Measurements from ENCODE around the gene ZNF382.

ZNF382 gene

DNA sequence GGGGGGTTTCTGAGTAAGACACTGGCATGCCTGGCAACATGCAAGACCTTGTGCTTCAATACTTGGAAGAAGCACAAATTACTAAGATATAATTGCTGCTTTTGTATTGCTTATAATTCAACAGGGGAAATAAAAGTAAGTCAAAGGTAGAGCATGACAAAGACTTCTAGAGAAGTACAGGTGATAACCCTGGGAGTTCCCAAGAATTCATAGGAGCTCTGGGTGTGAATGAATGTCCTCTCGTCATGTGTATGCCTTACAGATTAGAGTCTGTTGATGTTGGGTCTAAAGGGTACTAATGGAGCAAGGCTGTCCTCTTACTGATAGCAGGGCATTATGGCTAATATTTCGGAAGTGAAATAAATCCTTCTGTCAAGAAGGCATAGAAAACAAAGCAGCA lies 69.1 kb downstream of the ZNF382 start:
- in situ Hi-C loops (cut with MboI; ENCODE audit: low sequenced_read_pairs), result no loop called here

DNA sequence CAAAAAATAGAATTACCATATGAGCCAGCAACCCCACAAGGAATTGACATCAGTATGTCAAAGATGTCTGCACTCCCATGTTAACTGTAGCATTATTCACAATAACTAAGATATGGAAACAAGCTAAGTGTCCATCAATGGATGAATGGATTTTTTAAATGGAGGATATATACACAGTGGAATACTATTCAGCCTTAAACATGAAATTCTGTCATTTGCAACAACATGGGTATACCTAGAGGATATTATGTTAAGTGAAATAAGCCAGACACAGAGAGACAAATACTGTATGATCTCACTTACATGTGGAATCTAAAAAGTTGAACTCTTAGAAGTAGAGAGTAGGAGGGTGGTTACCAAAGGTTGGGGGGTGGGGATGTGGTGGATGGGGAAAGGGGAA lies 74.3 kb downstream of the ZNF382 start:
- in situ Hi-C loops (cut with MboI; ENCODE audit: low sequenced_read_pairs), result no loop called here
